Measurements from ENCODE around the gene TSHZ2. TPM values are rescaled to one million over a fixed set of nuclear protein-coding genes. Genes with fewer than 3 reads are reported as not detected.

Gene TSHZ2
- total and polyA plus RNA-seq, 9 donors = 7.3 to 23.1 (median 12.5) TPM

DNA sequence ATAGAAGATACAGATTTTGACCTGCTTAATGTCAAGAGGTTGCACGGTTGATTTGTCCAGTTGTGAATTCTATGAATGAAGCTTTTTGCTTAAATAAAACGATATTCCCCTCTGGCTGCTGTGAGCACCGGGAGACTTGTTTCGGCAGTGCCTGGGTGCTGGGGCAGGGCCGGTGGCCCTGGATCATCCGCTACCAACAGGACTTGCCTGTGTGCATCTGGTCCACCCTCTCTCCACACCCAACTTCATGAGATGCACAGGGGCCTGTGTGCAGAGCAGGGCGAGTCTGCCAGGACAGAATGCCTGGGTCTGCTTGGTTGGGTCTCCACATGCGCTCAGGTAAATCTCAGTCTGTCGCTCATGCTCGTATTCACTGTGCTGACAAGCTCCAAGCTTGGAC is 65.5 kb downstream of the TSHZ2 start:
- no peak overlapping the region for H3K27ac ChIP-seq (ENCODE audit: low read length)
- no peaks in the 10 kb centered on the region for H3K27me3 ChIP-seq (ENCODE audit: control insufficient read depth, insufficient read depth, low read length)
- no peaks in the 10 kb centered on the region for H3K36me3 ChIP-seq (ENCODE audit: control insufficient read depth, insufficient read depth, low read length)
- no peaks in the 10 kb centered on the region for H3K9me3 ChIP-seq (replicated peaks; ENCODE audit: control insufficient read depth, low read depth, low read length)
- 92% methylated on average over 9 of the region's 10 CpGs for WGBS (ENCODE audit: insufficient coverage)
- H3K4me3 ChIP-seq (ENCODE audit: low read length) = no peak overlapping the region
- peaks cover 17% of the 10 kb centered on the region for H3K4me1 ChIP-seq (ENCODE audit: control insufficient read depth, insufficient read depth, low read length)
- no peak for DNase-seq

DNA sequence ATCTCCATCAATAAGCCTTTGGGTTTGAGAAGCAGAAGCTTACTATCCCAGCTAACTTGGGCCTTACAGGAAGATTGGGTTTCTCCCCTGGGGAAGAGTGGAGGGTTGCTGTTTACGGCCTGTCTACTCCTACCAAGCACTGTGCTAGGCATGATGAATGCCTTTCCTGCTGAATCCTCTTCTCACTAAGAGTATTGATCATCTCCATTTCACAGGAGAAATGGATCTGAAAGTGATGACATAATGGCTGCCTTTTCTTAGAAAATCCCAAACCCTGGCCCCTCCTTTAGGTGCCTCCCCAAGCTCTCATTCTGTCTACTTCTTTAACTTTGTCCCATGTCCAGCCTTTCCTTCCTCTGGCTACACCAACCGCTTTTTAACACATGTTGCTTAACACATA is 66.1 kb downstream of the TSHZ2 start:
- WGBS (ENCODE audit: insufficient coverage) = no CpG with 5 or more reads among the region's 2 CpGs
- DNase-seq = no peak

DNA sequence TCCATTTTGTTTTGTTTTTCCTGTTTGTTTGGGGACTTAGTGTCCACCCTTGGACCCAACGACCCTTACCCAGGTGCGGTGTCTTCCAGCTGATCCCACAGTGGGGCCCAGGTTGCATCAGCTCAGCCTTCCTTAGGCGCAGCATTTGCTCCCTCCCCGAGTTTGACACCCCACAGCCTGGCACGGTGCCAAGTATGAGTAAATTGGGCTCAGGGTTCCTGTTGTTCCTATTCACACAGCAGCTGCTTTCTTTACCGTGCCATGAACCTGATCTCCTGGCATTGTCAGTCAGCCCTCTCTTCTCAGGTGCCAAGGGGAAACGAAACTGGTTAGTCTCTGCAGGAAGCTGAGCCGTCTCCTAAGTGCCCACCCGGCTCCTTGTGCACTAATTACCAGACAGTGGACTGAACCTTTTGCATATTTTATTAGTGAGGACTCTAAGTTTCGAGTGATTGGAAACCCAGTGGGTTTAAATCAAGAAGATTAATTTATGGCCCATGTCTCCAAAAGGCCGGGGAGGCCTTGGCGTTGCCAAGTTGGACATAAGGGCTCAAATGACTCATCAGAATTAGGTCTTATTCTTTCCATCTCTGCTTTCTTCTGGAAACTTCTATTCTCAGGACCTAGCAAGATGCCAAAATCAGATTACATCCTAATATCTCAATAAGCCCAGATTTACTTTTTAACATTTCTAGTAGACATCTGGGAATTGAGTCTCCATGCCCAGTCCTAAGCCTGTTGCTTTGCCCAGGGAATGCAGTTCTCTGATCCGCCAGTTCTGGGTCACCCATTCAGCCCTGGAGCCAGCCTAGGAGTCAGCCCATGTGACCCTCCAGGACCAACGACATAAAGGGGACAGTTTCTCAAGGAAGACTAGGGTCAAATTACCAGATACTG is 68.8 kb downstream of the TSHZ2 start:
- Histone ChIP-seq H3K27me3 (ENCODE audit: control insufficient read depth, insufficient read depth, low read length) (no peaks in the 10 kb centered on the region), H3K36me3 (ENCODE audit: control insufficient read depth, insufficient read depth, low read length) (no peaks in the 10 kb centered on the region), H3K27ac (ENCODE audit: low read length) (peak overlapping the region; percentile 62), H3K9me3 (replicated peaks; ENCODE audit: control insufficient read depth, low read depth, low read length) (no peaks in the 10 kb centered on the region), H3K4me1 (ENCODE audit: control insufficient read depth, insufficient read depth, low read length) (peaks cover 17% of the 10 kb centered on the region), H3K4me3 (ENCODE audit: low read length) (no peak overlapping the region)
- WGBS (ENCODE audit: insufficient coverage) = 44% methylated on average over 11 of the region's 14 CpGs
- DNase-seq = peak; percentile 79

More for the DNA sequence above, 66.1 kb downstream of the TSHZ2 start:
- peaks cover 17% of the 10 kb centered on the region for H3K4me1 ChIP-seq (ENCODE audit: control insufficient read depth, insufficient read depth, low read length)
- H3K27ac ChIP-seq (ENCODE audit: low read length) = no peak overlapping the region
- H3K4me3 ChIP-seq (ENCODE audit: low read length) = no peak overlapping the region
- H3K36me3 ChIP-seq (ENCODE audit: control insufficient read depth, insufficient read depth, low read length) = no peaks in the 10 kb centered on the region
- no peaks in the 10 kb centered on the region for H3K27me3 ChIP-seq (ENCODE audit: control insufficient read depth, insufficient read depth, low read length)
- no peaks in the 10 kb centered on the region for H3K9me3 ChIP-seq (replicated peaks; ENCODE audit: control insufficient read depth, low read depth, low read length)

DNA sequence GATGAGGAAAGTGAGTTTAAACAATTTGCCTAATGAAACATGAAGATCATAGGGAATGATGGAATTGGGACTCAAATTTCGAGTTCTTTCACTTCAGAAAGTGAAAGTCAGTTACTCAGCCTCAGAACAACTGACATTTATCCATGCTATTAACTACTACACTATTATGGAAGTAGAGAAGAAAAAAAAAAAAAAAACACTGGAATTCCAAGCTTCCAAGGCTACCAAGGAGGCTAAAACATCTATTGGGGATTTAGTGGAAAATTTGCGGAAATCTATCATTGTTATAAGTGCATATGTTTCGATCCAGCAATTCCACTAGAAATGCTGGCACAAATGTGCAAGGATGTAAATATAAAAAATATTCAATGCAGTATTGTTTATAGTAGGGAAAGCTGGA is 70.4 kb downstream of the TSHZ2 start:
- DNase-seq = peak; percentile 81
- H3K4me1 ChIP-seq (ENCODE audit: control insufficient read depth, insufficient read depth, low read length) = peaks cover 17% of the 10 kb centered on the region
- H3K4me3 ChIP-seq (ENCODE audit: low read length) = no peak overlapping the region
- H3K27me3 ChIP-seq (ENCODE audit: control insufficient read depth, insufficient read depth, low read length) = no peaks in the 10 kb centered on the region
- no CpG with 5 or more reads among the region's 3 CpGs for WGBS (ENCODE audit: insufficient coverage)
- peak overlapping the region; percentile 62 for H3K27ac ChIP-seq (ENCODE audit: low read length)
- H3K9me3 ChIP-seq (replicated peaks; ENCODE audit: control insufficient read depth, low read depth, low read length) = peaks cover 5% of the 10 kb centered on the region
- peaks cover 2% of the 10 kb centered on the region for H3K36me3 ChIP-seq (ENCODE audit: control insufficient read depth, insufficient read depth, low read length)

DNA sequence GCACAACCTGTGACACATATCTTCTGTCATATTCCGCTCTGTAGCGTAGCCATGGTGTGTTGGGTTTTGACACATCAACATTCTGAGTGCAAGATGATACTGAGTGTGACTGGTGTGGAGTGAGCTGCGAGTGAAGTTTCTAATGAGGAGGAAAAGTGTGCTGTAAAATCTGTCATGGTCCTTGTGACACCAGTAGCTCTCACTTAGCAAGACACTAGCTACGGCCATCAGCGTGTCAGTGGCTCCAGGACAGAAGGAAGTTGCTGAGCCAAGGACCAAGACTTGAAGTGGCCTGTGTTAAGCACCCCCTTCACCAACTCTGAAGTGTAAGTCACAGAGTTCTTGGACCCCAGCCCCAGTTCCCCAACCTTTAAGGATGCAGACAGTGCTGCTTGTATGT is 72.1 kb downstream of the TSHZ2 start:
- Histone ChIP-seq H3K4me3 (ENCODE audit: low read length) (no peak overlapping the region), H3K36me3 (ENCODE audit: control insufficient read depth, insufficient read depth, low read length) (peaks cover 2% of the 10 kb centered on the region), H3K9me3 (replicated peaks; ENCODE audit: control insufficient read depth, low read depth, low read length) (peaks cover 5% of the 10 kb centered on the region), H3K27ac (ENCODE audit: low read length) (no peak overlapping the region), H3K4me1 (ENCODE audit: control insufficient read depth, insufficient read depth, low read length) (peaks cover 17% of the 10 kb centered on the region), H3K27me3 (ENCODE audit: control insufficient read depth, insufficient read depth, low read length) (no peaks in the 10 kb centered on the region)
- no peak for DNase-seq
- 94% methylated on average over 3 of the region's 5 CpGs for WGBS (ENCODE audit: insufficient coverage)

DNA sequence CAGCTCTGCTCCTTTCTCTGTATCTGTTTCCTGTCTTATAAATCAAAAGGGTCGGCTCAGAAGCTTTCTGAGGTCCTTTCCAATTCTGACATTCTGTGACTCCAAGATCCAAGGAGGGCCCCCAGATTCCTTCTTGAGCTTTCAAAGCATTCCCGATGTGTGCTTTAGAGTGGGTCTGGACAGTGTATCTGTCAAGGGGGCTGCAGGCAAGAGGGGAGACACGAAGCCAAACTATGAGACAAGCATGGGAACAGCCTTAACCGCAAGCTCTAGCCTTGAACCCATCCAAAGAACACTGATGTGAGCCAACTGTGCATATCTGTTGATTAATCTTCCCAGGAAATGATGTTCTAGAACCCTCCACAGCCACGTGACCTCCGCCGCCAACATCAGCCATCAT is 73.8 kb downstream of the TSHZ2 start:
- Histone ChIP-seq H3K36me3 (ENCODE audit: control insufficient read depth, insufficient read depth, low read length) (peaks cover 2% of the 10 kb centered on the region), H3K4me1 (ENCODE audit: control insufficient read depth, insufficient read depth, low read length) (peaks cover 9% of the 10 kb centered on the region), H3K9me3 (replicated peaks; ENCODE audit: control insufficient read depth, low read depth, low read length) (peaks cover 5% of the 10 kb centered on the region), H3K4me3 (ENCODE audit: low read length) (no peak overlapping the region), H3K27me3 (ENCODE audit: control insufficient read depth, insufficient read depth, low read length) (no peaks in the 10 kb centered on the region), H3K27ac (ENCODE audit: low read length) (no peak overlapping the region)
- 64% methylated on average over 5 of the region's 7 CpGs for WGBS (ENCODE audit: insufficient coverage)
- no peak for DNase-seq

DNA sequence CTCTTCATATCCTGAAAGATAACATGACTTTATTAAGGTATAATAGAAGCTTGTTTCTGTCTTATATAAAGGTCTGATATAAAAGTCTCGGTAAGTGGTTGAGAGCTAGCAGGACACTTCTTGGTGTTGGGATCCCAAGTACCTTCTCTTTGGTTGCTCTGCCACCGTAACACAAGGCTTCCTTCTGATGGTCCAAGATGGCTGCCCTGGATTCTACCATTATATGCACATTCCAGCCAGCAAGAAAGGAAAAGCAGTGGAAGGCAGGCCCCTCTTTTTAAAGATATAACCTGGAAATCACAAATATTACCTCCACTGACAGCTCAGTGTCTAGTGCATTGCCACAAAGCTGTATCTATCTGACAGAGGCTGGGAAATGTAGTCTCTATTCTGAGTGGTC is 75.0 kb downstream of the TSHZ2 start:
- Histone ChIP-seq H3K27ac (ENCODE audit: low read length) (no peak overlapping the region), H3K4me1 (ENCODE audit: control insufficient read depth, insufficient read depth, low read length) (no peaks in the 10 kb centered on the region), H3K27me3 (ENCODE audit: control insufficient read depth, insufficient read depth, low read length) (no peaks in the 10 kb centered on the region), H3K4me3 (ENCODE audit: low read length) (no peak overlapping the region), H3K36me3 (ENCODE audit: control insufficient read depth, insufficient read depth, low read length) (peaks cover 2% of the 10 kb centered on the region), H3K9me3 (replicated peaks; ENCODE audit: control insufficient read depth, low read depth, low read length) (peaks cover 5% of the 10 kb centered on the region)
- DNase-seq = no peak
- WGBS (ENCODE audit: insufficient coverage) = 88% methylated on average over 1 of the region's 2 CpGs

DNA sequence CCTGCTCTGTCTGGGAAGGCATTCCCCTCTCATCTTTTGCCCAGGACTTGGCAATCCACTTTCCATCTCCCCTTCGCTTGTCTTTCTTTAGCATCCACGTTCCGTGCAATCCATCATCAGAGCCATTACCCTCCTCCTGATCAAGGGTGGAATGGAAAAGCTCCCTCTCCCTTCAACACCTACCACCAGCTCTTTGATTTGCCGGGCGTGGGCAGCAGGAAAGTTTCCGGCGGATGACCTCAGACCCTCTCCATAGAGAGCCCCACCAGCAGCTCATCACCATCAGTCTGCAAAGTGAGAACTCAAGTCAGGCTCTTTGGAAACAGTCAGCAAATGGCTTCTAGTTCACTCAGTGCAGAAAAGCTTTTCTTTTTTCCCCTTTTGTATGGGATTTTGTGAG is 76.2 kb downstream of the TSHZ2 start:
- Histone ChIP-seq H3K27ac (ENCODE audit: low read length) (no peak overlapping the region), H3K9me3 (replicated peaks; ENCODE audit: control insufficient read depth, low read depth, low read length) (peaks cover 5% of the 10 kb centered on the region), H3K36me3 (ENCODE audit: control insufficient read depth, insufficient read depth, low read length) (peaks cover 2% of the 10 kb centered on the region), H3K4me1 (ENCODE audit: control insufficient read depth, insufficient read depth, low read length) (no peaks in the 10 kb centered on the region), H3K27me3 (ENCODE audit: control insufficient read depth, insufficient read depth, low read length) (no peaks in the 10 kb centered on the region), H3K4me3 (ENCODE audit: low read length) (no peak overlapping the region)
- WGBS (ENCODE audit: insufficient coverage) = 50% methylated on average over 2 of the region's 7 CpGs
- DNase-seq = peak; percentile 48

DNA sequence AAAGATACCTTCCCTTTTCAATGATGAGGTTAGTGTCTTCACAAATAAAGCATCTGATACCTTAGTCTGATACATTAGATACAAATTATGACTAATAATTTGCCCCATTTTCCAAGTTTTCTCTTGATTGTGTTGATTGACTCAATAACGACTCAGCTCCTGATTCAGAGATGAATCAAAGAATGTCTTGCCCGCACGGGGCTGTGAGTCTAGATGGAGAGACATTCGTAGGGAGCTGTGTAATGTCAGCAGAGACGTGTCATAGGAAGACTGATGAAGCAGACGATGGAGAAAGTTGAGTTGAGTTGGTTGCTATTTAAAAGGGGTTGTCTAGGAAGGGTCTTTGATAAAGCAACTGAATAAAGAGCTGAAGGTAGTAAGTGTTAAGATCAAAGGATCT is 78.2 kb downstream of the TSHZ2 start:
- H3K27me3 ChIP-seq (ENCODE audit: control insufficient read depth, insufficient read depth, low read length) = no peaks in the 10 kb centered on the region
- no peak for DNase-seq
- no peaks in the 10 kb centered on the region for H3K4me1 ChIP-seq (ENCODE audit: control insufficient read depth, insufficient read depth, low read length)
- H3K4me3 ChIP-seq (ENCODE audit: low read length) = no peak overlapping the region
- H3K9me3 ChIP-seq (replicated peaks; ENCODE audit: control insufficient read depth, low read depth, low read length) = peaks cover 5% of the 10 kb centered on the region
- WGBS (ENCODE audit: insufficient coverage) = 89% methylated on average over 6 of the region's 6 CpGs
- no peak overlapping the region for H3K27ac ChIP-seq (ENCODE audit: low read length)
- peaks cover 2% of the 10 kb centered on the region for H3K36me3 ChIP-seq (ENCODE audit: control insufficient read depth, insufficient read depth, low read length)

DNA sequence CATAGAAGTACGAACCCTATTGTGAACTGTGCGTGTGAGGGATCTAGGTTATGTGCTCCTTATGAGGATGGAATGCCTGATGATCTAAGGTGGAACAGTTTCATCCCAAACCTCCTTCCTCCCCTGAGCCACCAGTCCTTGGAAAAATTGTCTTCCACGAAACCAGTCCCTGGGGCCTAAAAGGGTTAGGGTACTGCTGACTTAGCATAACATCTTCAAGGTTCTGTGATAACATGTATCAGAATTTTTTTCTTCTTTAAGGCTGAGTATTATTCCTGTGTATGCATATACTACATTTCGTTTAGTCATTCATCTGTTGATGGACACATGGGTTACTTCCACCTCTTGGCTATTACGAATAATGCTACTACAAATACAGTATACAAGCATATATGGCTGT is 80.2 kb downstream of the TSHZ2 start:
- no CpG with 5 or more reads among the region's 5 CpGs for WGBS (ENCODE audit: insufficient coverage)
- H3K27me3 ChIP-seq (ENCODE audit: control insufficient read depth, insufficient read depth, low read length) = no peaks in the 10 kb centered on the region
- H3K4me1 ChIP-seq (ENCODE audit: control insufficient read depth, insufficient read depth, low read length) = no peaks in the 10 kb centered on the region
- no peaks in the 10 kb centered on the region for H3K36me3 ChIP-seq (ENCODE audit: control insufficient read depth, insufficient read depth, low read length)
- no peak overlapping the region for H3K27ac ChIP-seq (ENCODE audit: low read length)
- H3K4me3 ChIP-seq (ENCODE audit: low read length) = no peak overlapping the region
- peaks cover under 1% of the 10 kb centered on the region for H3K9me3 ChIP-seq (replicated peaks; ENCODE audit: control insufficient read depth, low read depth, low read length)
- no peak for DNase-seq
